HG03097 (cell line): ENCODE results near the gene RPP25L.
"Not testable (repeated sequence)": the region's sequence is repeated elsewhere in the genome, so short reads cannot be mapped to it uniquely, and the experiment has no call there.

Experiments used
- ATAC-seq: cut with Tn5 transposase; IDR thresholded peaks from one replicate; pipeline ENCODE4 v1.9.1; 2021; ENCODE audit not compliant: unreplicated experiment, low FRiP score

RPP25L gene

GRCh38 chr9:34611811-34612787 is at the start of gene RPP25L:
TSS of gene RPP25L (minus strand) at chr9:34612097. CDS start at chr9:34611296, 801 bp downstream.
- peak; percentile 67 for ATAC-seq

- ATAC-seq, result no peak
Observed at GRCh38 chr9:34659592-34660253, 47.8 kb upstream of the RPP25L start.

- no peak for ATAC-seq
Observed at GRCh38 chr9:34658461-34658860, 46.6 kb upstream of the RPP25L start.

GRCh38 chr9:34656992-34657391 is 45.1 kb upstream of the RPP25L start:
- no peak for ATAC-seq

- ATAC-seq, result no peak
Observed at GRCh38 chr9:34655394-34655793, 43.5 kb upstream of the RPP25L start.

- ATAC-seq, result no peak
Observed at GRCh38 chr9:34654323-34655051, 42.6 kb upstream of the RPP25L start.

- no peak for ATAC-seq
Observed at GRCh38 chr9:34653151-34654072, 41.5 kb upstream of the RPP25L start.

GRCh38 chr9:34652602-34653000 is 40.7 kb upstream of the RPP25L start:
- no peak for ATAC-seq

- no peak for ATAC-seq
Observed at GRCh38 chr9:34651876-34652601, 40.1 kb upstream of the RPP25L start, which contains the start of gene IL11RA. TSS of gene IL11RA (plus strand) at chr9:34652185. CDS start at chr9:34655218, 3,033 bp downstream.

- ATAC-seq, result no peak
Observed at GRCh38 chr9:34651321-34651720, 39.4 kb upstream of the RPP25L start.

GRCh38 chr9:34650816-34651215 is 38.9 kb upstream of the RPP25L start:
- ATAC-seq, result no peak

GRCh38 chr9:34648673-34649072 is 36.8 kb upstream of the RPP25L start:
- ATAC-seq, result no peak

- no peak for ATAC-seq
Observed at GRCh38 chr9:34647651-34648050, 35.8 kb upstream of the RPP25L start.

- peak; percentile 2 for ATAC-seq
Observed at GRCh38 chr9:34647084-34647403, 35.1 kb upstream of the RPP25L start.

- ATAC-seq, result peak; percentile 82
Observed at GRCh38 chr9:34646211-34647083, 34.5 kb upstream of the RPP25L start, which contains the start of gene GALT. TSS of gene GALT (plus strand) at chr9:34646675. CDS start at chr9:34646705, 30 bp downstream.

- ATAC-seq, result no peak
Observed at GRCh38 chr9:34644766-34645314, 32.9 kb upstream of the RPP25L start.

- no peak for ATAC-seq
Observed at GRCh38 chr9:34642679-34643078, 30.8 kb upstream of the RPP25L start.

- not testable (repeated sequence) for ATAC-seq
Observed at GRCh38 chr9:34639322-34639721, 27.4 kb upstream of the RPP25L start.
